GM12892 (cell line): ENCODE data around the gene MTCH1.

Experiments
- POLR2A ChIP-seq: IDR thresholded peaks from 2 replicates; pipeline ENCODE4 v1.6.1; 2011; ENCODE audit warnings: low read depth, low read length, control low read depth
- POLR2AphosphoS5 ChIP-seq: IDR thresholded peaks from 2 replicates; pipeline ENCODE4 v1.6.1; 2011; ENCODE audit warnings: low read depth, low read length, control low read depth

DNA sequence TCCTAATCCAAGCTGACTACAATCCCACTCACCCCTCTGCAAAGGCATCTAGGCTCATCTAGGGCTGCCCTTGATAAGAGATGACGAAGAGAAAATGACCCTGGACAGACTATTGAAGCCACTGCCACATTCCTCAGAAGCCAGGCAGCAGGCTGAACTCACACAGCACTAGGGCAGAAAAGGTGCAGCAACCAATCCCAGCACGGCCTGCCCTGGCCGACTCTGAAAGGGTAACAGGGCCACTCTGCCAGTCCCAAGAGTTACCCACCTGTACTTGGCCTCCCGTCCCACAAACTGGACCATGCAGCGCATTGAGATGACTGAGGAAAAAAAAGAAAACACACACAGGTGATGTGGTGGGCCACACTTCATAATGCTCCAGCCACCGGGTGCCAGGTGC, 9.1 kb downstream of the MTCH1 start:
- TF ChIP-seq POLR2A (no peak), POLR2AphosphoS5 (no peak)
